ENCODE measurements around the gene TMEM25. TPM values are rescaled to one million over a fixed set of nuclear protein-coding genes. Genes with fewer than 3 reads are reported as not detected.

Gene TMEM25
- total RNA-seq, 1 experiment from 2014 or later, result 7.8 TPM

GRCh38 chr11:118533769-118534729 is 3.1 kb downstream of the TMEM25 start:
- H3K27ac Mint-ChIP-seq (ENCODE audit: unreplicated experiment), result no peak overlapping the region
- no peak for TF ChIP-seq CTCF (IDR thresholded peaks at IDR 0.05; ENCODE audit: unreplicated experiment)
- CTCF ChIA-PET, result interaction anchor here (0.6 kb wide), 1 partner anchor 81 kb away, joined by 3 read pairs; no protein-coding TSS in a partner anchor
- intact Hi-C loops (cut with micrococcal nuclease; ENCODE audit: unreplicated experiment), result no loop called here
- no peaks in the 10 kb centered on the region for H3K9me3 Mint-ChIP-seq (ENCODE audit: low read depth, unreplicated experiment)
- H3K36me3 Mint-ChIP-seq (ENCODE audit: insufficient read depth, unreplicated experiment), result peaks cover 24% of the 10 kb centered on the region
- no peak overlapping the region for H3K4me3 Mint-ChIP-seq (ENCODE audit: low read depth, unreplicated experiment)
- H3K4me1 Mint-ChIP-seq (ENCODE audit: low read depth, unreplicated experiment), result peaks cover 10% of the 10 kb centered on the region
- BruUV-seq (replicated peaks), result no TSS peak
- no peak for DNase-seq
- no peaks in the 10 kb centered on the region for H3K27me3 Mint-ChIP-seq (ENCODE audit: unreplicated experiment)

- Mint-ChIP-seq H3K36me3 (ENCODE audit: insufficient read depth, unreplicated experiment) (peaks cover 18% of the 10 kb centered on the region), H3K4me3 (ENCODE audit: low read depth, unreplicated experiment) (no peak overlapping the region), H3K27me3 (ENCODE audit: unreplicated experiment) (no peaks in the 10 kb centered on the region), H3K27ac (ENCODE audit: unreplicated experiment) (no peak overlapping the region), H3K4me1 (ENCODE audit: low read depth, unreplicated experiment) (no peaks in the 10 kb centered on the region), H3K9me3 (ENCODE audit: low read depth, unreplicated experiment) (no peaks in the 10 kb centered on the region)
- no peak for TF ChIP-seq CTCF (IDR thresholded peaks at IDR 0.05; ENCODE audit: unreplicated experiment)
- no peak for DNase-seq
- BruUV-seq (replicated peaks), result no TSS peak
- CTCF ChIA-PET, result no interaction called here
- intact Hi-C loops (cut with micrococcal nuclease; ENCODE audit: unreplicated experiment), result no loop called here
Measured at GRCh38 chr11:118535261-118535660, 4.3 kb downstream of the TMEM25 start.

- intact Hi-C loops (cut with micrococcal nuclease; ENCODE audit: unreplicated experiment), result no loop called here
- H3K36me3 Mint-ChIP-seq (ENCODE audit: insufficient read depth, unreplicated experiment), result peaks cover 3% of the 10 kb centered on the region
- no peak for TF ChIP-seq CTCF (IDR thresholded peaks at IDR 0.05; ENCODE audit: unreplicated experiment)
- no peak overlapping the region for H3K4me3 Mint-ChIP-seq (ENCODE audit: low read depth, unreplicated experiment)
- no peaks in the 10 kb centered on the region for H3K4me1 Mint-ChIP-seq (ENCODE audit: low read depth, unreplicated experiment)
- CTCF ChIA-PET, result no interaction called here
- H3K27me3 Mint-ChIP-seq (ENCODE audit: unreplicated experiment), result no peaks in the 10 kb centered on the region
- H3K27ac Mint-ChIP-seq (ENCODE audit: unreplicated experiment), result no peak overlapping the region
- H3K9me3 Mint-ChIP-seq (ENCODE audit: low read depth, unreplicated experiment), result no peaks in the 10 kb centered on the region
- DNase-seq, result no peak
- no TSS peak for BruUV-seq (replicated peaks)
Measured at GRCh38 chr11:118536726-118537125, 5.7 kb downstream of the TMEM25 start.

GRCh38 chr11:118537409-118537980 is 6.5 kb downstream of the TMEM25 start:
- Mint-ChIP-seq H3K9me3 (ENCODE audit: low read depth, unreplicated experiment) (no peaks in the 10 kb centered on the region), H3K4me3 (ENCODE audit: low read depth, unreplicated experiment) (no peak overlapping the region), H3K27ac (ENCODE audit: unreplicated experiment) (no peak overlapping the region), H3K4me1 (ENCODE audit: low read depth, unreplicated experiment) (no peaks in the 10 kb centered on the region), H3K27me3 (ENCODE audit: unreplicated experiment) (no peaks in the 10 kb centered on the region), H3K36me3 (ENCODE audit: insufficient read depth, unreplicated experiment) (no peaks in the 10 kb centered on the region)
- intact Hi-C loops (cut with micrococcal nuclease; ENCODE audit: unreplicated experiment), result no loop called here
- CTCF ChIA-PET, result no interaction called here
- no TSS peak for BruUV-seq (replicated peaks)
- TF ChIP-seq CTCF (IDR thresholded peaks at IDR 0.05; ENCODE audit: unreplicated experiment), result no peak
- no peak for DNase-seq
